Epithelial cell of proximal tubule (primary cell): ENCODE data around the gene HTRA2. TPM values are rescaled to one million over a fixed set of nuclear protein-coding genes. Genes with fewer than 3 reads are reported as not detected.

Source experiments
- DNase-seq: peaks from one replicate; pipeline ENCODE4 v3.0.0-alpha.2; 2011; ENCODE audit warnings: low read depth
- H3K4me3 ChIP-seq: 2 replicates; pipeline ENCODE4 v1.5.1; 2011; ENCODE audit warnings: low read depth, mild to moderate bottlenecking, low read length
- total RNA-seq: library from RNA; depleted of rRNA; stranded (reverse); fragments of >200 nt; gene quantifications from 2 replicates; pipeline ENCODE4 v1.2.3, GENCODE V29; 2015
- TF ChIP-seq, protein P1 (sequence below): conservative IDR thresholded peaks from 2 replicates; pipeline ENCODE4 v1.5.1; 2012; ENCODE audit warnings: low read depth, mild to moderate bottlenecking, low read length

Gene HTRA2
- total RNA-seq, 1 donor from 2014 or later, result 25.1 TPM

DNA sequence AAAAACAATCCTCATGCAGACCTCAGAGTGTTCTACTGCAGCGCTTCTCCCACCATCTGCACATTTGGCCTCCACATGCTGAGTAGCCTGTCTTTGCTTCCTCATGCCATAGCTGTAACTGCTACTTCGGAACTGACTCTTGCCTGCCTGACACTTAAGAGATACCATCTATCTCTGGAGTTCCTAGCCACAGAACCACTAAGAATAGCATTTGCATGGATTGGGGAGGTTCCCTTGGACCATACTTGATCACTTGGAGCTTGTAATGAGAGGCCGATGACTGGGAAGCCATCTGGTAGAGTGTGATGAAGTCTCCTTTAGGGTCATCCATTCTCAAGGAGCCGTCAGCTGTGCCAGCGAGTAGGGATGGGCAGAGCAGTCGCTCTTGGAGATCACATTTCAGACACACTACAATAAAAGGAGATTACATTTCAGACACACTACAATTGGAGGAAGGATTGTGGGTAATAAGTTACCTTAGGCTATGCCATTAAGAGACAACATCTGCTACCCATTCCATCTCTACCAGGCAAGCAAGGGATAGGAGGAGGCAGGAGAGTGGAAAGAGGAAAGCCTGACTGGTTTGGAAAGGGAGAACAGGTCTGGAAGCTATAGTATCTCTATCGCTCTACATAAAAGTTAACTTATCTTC is 46.6 kb downstream of the HTRA2 start:
- H3K4me3 ChIP-seq, result no peak overlapping the region
- DNase-seq, result no peak
- TF ChIP-seq, protein P1, sequence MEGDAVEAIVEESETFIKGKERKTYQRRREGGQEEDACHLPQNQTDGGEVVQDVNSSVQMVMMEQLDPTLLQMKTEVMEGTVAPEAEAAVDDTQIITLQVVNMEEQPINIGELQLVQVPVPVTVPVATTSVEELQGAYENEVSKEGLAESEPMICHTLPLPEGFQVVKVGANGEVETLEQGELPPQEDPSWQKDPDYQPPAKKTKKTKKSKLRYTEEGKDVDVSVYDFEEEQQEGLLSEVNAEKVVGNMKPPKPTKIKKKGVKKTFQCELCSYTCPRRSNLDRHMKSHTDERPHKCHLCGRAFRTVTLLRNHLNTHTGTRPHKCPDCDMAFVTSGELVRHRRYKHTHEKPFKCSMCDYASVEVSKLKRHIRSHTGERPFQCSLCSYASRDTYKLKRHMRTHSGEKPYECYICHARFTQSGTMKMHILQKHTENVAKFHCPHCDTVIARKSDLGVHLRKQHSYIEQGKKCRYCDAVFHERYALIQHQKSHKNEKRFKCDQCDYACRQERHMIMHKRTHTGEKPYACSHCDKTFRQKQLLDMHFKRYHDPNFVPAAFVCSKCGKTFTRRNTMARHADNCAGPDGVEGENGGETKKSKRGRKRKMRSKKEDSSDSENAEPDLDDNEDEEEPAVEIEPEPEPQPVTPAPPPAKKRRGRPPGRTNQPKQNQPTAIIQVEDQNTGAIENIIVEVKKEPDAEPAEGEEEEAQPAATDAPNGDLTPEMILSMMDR, result no peak

GRCh38 chr2:74576863-74577229 is 47.1 kb downstream of the HTRA2 start:
- TF ChIP-seq, protein P1, result no peak
- no peak overlapping the region for H3K4me3 ChIP-seq
- DNase-seq, result no peak

- H3K4me3 ChIP-seq, result no peak overlapping the region
- DNase-seq, result no peak
- TF ChIP-seq, protein P1, result no peak
These were observed 47.7 kb downstream of the HTRA2 start for GRCh38 chr2:74577448-74577847.

GRCh38 chr2:74578408-74578807 is 48.7 kb downstream of the HTRA2 start:
- TF ChIP-seq, protein P1, result no peak
- no peak overlapping the region for H3K4me3 ChIP-seq
- DNase-seq, result no peak

- TF ChIP-seq, protein P1, result no peak
- no peak overlapping the region for H3K4me3 ChIP-seq
- no peak for DNase-seq
These were observed 51.7 kb downstream of the HTRA2 start for GRCh38 chr2:74581463-74581862.

GRCh38 chr2:74582184-74582583 is 52.5 kb downstream of the HTRA2 start:
- TF ChIP-seq, protein P1, result no peak
- H3K4me3 ChIP-seq, result no peak overlapping the region
- no peak for DNase-seq

Other genes starting within 250 kb of the HTRA2 start
- gene SLC4A5, start 186.5 kb upstream of the HTRA2 start, total RNA-seq, result under 0.01 and 0.14 TPM in 2 replicates
- gene DCTN1, start 149.6 kb upstream of the HTRA2 start, total RNA-seq, result 93.1 and 96.3 TPM in 2 replicates
- gene C2orf81, start 108.3 kb upstream of the HTRA2 start, total RNA-seq, result 2.7 and 4.1 TPM in 2 replicates
- 45.1 and 61.7 TPM in 2 replicates for gene WDR54, start 108.2 kb upstream of the HTRA2 start, total RNA-seq
- 77.3 and 85.3 TPM in 2 replicates for gene RTKN, start 88.0 kb upstream of the HTRA2 start, total RNA-seq
- gene INO80B, start 74.8 kb upstream of the HTRA2 start, total RNA-seq, result 5.3 and 7.0 TPM in 2 replicates
- gene WBP1, start 71.5 kb upstream of the HTRA2 start, total RNA-seq, result 36.2 and 84.3 TPM in 2 replicates
- 63.1 and 83.1 TPM in 2 replicates for gene MOGS, start 64.6 kb upstream of the HTRA2 start, total RNA-seq
- 34.2 and 61.1 TPM in 2 replicates for gene MRPL53, start 57.3 kb upstream of the HTRA2 start, total RNA-seq
- gene CCDC142, start 46.9 kb upstream of the HTRA2 start, total RNA-seq, result 3.9 and 5.8 TPM in 2 replicates
- 13.5 and 20.9 TPM in 2 replicates for gene TTC31, start 46.9 kb upstream of the HTRA2 start, total RNA-seq
- 1.3 and 1.7 TPM in 2 replicates for gene LBX2, start 30.3 kb upstream of the HTRA2 start, total RNA-seq
- 16.3 and 21.6 TPM in 2 replicates for gene PCGF1, start 22.2 kb upstream of the HTRA2 start, total RNA-seq
- not detected in 2 replicates for gene TLX2, start 15.5 kb upstream of the HTRA2 start, total RNA-seq
- not detected in 2 replicates for gene DQX1, start 3.7 kb upstream of the HTRA2 start, total RNA-seq
- gene AUP1, start 227 bp upstream of the HTRA2 start, total RNA-seq, result 86.4 and 136 TPM in 2 replicates
- 5.9 and 6.6 TPM in 2 replicates for gene LOXL3, start 24.0 kb downstream of the HTRA2 start, total RNA-seq
- 30.5 and 35.7 TPM in 2 replicates for gene DOK1, start 24.8 kb downstream of the HTRA2 start, total RNA-seq
- gene M1AP, start 118.4 kb downstream of the HTRA2 start, total RNA-seq, result 1.7 and 2.5 TPM in 2 replicates
- gene SEMA4F, start 124.3 kb downstream of the HTRA2 start, total RNA-seq, result 10.3 and 13.8 TPM in 2 replicates